ENCODE data around the gene STK39. TPM values are rescaled to one million over a fixed set of nuclear protein-coding genes. Genes with fewer than 3 reads are reported as not detected.

Gene STK39
- total and polyA plus RNA-seq, 9 of the 15 experiments (the other 6 are each of a cell fraction or from before 2014, with no cell fraction given): 0.19 to 0.76 (median 0.51) TPM

GRCh38 chr2:167929484-167929883 is 317.9 kb downstream of the STK39 start:
- no peaks in the 10 kb centered on the region; the same call in 1 of the 2 replicates for H3K9me3 ChIP-seq (replicated peaks; ENCODE audit: control insufficient read depth, insufficient read depth, low read depth, low read length)
- ChIA-PET CTCF (ENCODE audit: low intra/inter-chr PET ratio) (no interaction called here), POLR2A (interaction anchor here (0.6 to 4.3 kb wide), 3 partner anchors 10 to 1968 kb away, joined by 3 to 67 read pairs (median 3); no protein-coding TSS in a partner anchor)
- H3K9ac ChIP-seq (ENCODE audit: insufficient read depth in 1 of 2, low read depth in 2 of 2, low read length in 2 of 2): no peak overlapping the region
- H3K4me1 ChIP-seq (replicated peaks in 1 of 2; ENCODE audit: control insufficient read depth in 2 of 2, insufficient read depth in 2 of 2, low read length in 2 of 2): no peaks in the 10 kb centered on the region
- H4K20me1 ChIP-seq (replicated peaks; ENCODE audit: control insufficient read depth, insufficient read depth, low read length): peaks cover 8% of the 10 kb centered on the region; the same call in 1 of the 2 replicates
- no peaks in the 10 kb centered on the region for H3K9me1 ChIP-seq (ENCODE audit: control insufficient read depth, insufficient read depth, low read length)
- WGBS (ENCODE audit: insufficient coverage, low coverage, missing lambda C conversion rate): 80% methylated on average over 3 of the region's 3 CpGs
- DNase-seq (ENCODE audit: extremely low read depth in 1 of 4, low spot score in 3 of 4): no peak
- H3K4me3 ChIP-seq: no peak overlapping the region
- intact Hi-C loops (cut with micrococcal nuclease) (no loop called here), in situ Hi-C loops (cut with MboI) (loop anchor here (25.0 kb wide), 1 partner anchor 983 kb away; the partner anchor contains the start of gene G6PC2)
- H2AFZ ChIP-seq (ENCODE audit: low read depth, low read length): no peak overlapping the region
- TF ChIP-seq POLR2G (IDR thresholded peaks at IDR 0.05; ENCODE audit: low read depth, low read length) (0 out of 2 replicates have a peak, but pooled peaks have one; percentile 4), MTA1 (IDR thresholded peaks at IDR 0.05; ENCODE audit: borderline replicate concordance) (no peak), ETV6 (IDR thresholded peaks at IDR 0.05; ENCODE audit: borderline replicate concordance in 1 of 2, low read depth in 2 of 2, low read length in 1 of 2) (no peak), ETV6 (CRISPR knock-in tag; IDR thresholded peaks at IDR 0.05; ENCODE audit: borderline replicate concordance) (no peak)
- H3K79me2 ChIP-seq (ENCODE audit: control insufficient read depth, insufficient read depth, low read length): peaks cover 98% of the 10 kb centered on the region
- H3K27me3 ChIP-seq (ENCODE audit: control insufficient read depth in 2 of 2, insufficient read depth in 2 of 2, low read length in 2 of 2): no peaks in the 10 kb centered on the region
- H3K27ac ChIP-seq (ENCODE audit: extremely low read depth, low read depth, low read length): no peak overlapping the region
- no TSS peak for BruUV-seq (replicated peaks)
- no peak for ATAC-seq
- H3K36me3 ChIP-seq (ENCODE audit: control insufficient read depth, insufficient read depth, low read length): peaks cover 99% of the 10 kb centered on the region
- no peak overlapping the region for H3K4me2 ChIP-seq (ENCODE audit: insufficient read depth, low read length)
- no peak for FAIRE-seq

GRCh38 chr2:167928434-167928833 is 319.0 kb downstream of the STK39 start:
- no peak overlapping the region for H3K4me3 ChIP-seq
- H3K36me3 ChIP-seq (ENCODE audit: control insufficient read depth, insufficient read depth, low read length): peaks cover 98% of the 10 kb centered on the region
- H3K9ac ChIP-seq (ENCODE audit: insufficient read depth in 1 of 2, low read depth in 2 of 2, low read length in 2 of 2): no peak overlapping the region
- CTCF ChIA-PET (ENCODE audit: low intra/inter-chr PET ratio): no interaction called here
- no peak for ATAC-seq
- no TSS peak for BruUV-seq (replicated peaks)
- H3K4me2 ChIP-seq (ENCODE audit: insufficient read depth, low read length): no peak overlapping the region
- H4K20me1 ChIP-seq (replicated peaks; ENCODE audit: control insufficient read depth, insufficient read depth, low read length): peaks cover 8% of the 10 kb centered on the region; the same call in 1 of the 2 replicates
- H3K9me1 ChIP-seq (ENCODE audit: control insufficient read depth, insufficient read depth, low read length): no peaks in the 10 kb centered on the region
- no peak for FAIRE-seq
- WGBS (ENCODE audit: insufficient coverage, low coverage, missing lambda C conversion rate): 85% methylated on average over 6 of the region's 6 CpGs
- in situ Hi-C loops (cut with MboI) (loop anchor here (25.0 kb wide), 1 partner anchor 984 kb away; the partner anchor contains the start of gene G6PC2), intact Hi-C loops (cut with micrococcal nuclease) (no loop called here)
- DNase-seq (ENCODE audit: extremely low read depth in 1 of 4, low spot score in 3 of 4): no peak
- H3K27me3 ChIP-seq (ENCODE audit: control insufficient read depth in 2 of 2, insufficient read depth in 2 of 2, low read length in 2 of 2): no peaks in the 10 kb centered on the region
- peaks cover 0 to 3% of the 10 kb centered on the region in 2 experiments; a peak in 1 of 5 replicates for H3K4me1 ChIP-seq (replicated peaks in 1 of 2; ENCODE audit: control insufficient read depth in 2 of 2, insufficient read depth in 2 of 2, low read length in 2 of 2)
- no peaks in the 10 kb centered on the region; the same call in 1 of the 2 replicates for H3K9me3 ChIP-seq (replicated peaks; ENCODE audit: control insufficient read depth, insufficient read depth, low read depth, low read length)
- POLR2A ChIA-PET: interaction anchor here (1.0 to 7.9 kb wide), 3 partner anchors 11 to 138 kb away, joined by 3 to 94 read pairs (median 67); no protein-coding TSS in a partner anchor
- no peak overlapping the region for H2AFZ ChIP-seq (ENCODE audit: low read depth, low read length)
- peaks cover 98% of the 10 kb centered on the region for H3K79me2 ChIP-seq (ENCODE audit: control insufficient read depth, insufficient read depth, low read length)
- H3K27ac ChIP-seq (ENCODE audit: extremely low read depth, low read depth, low read length): no peak overlapping the region
- TF ChIP-seq ARID1B (IDR thresholded peaks at IDR 0.05) (no peak), ZNF780A (CRISPR knock-in tag; IDR thresholded peaks at IDR 0.05) (no peak), RBM14 (IDR thresholded peaks at IDR 0.05; ENCODE audit: borderline replicate concordance, insufficient read depth, low read depth, low read length) (no peak), DMBX1 (CRISPR knock-in tag; IDR thresholded peaks at IDR 0.05; ENCODE audit: borderline replicate concordance) (no peak)

Data from K562 (cell line).